CD14-positive monocyte (primary cell): ENCODE results near the gene GRWD1. TPM values are rescaled to one million over a fixed set of nuclear protein-coding genes. Genes with fewer than 3 reads are reported as not detected.

Source experiments
- DNase-seq, 3 donors: peaks; one replicate each; pipeline ENCODE4 v3.0.0-alpha.2; 2011 to 2022
- H2AFZ ChIP-seq: 2 replicates; pipeline ENCODE4 v1.6.0; 2012; ENCODE audit warnings: mild to moderate bottlenecking, low read depth, low read length, inconsistent platforms; ENCODE audit not compliant: insufficient read depth, poor library complexity, severe bottlenecking
- H3K27ac ChIP-seq, 2 donors: 1 replicate in 1 of 2; 2 replicates in 1 of 2; pipeline ENCODE4 v1.5.1; 2012 to 2013; ENCODE audit warnings: low read length in 2 of 2, control low read depth in 1 of 2, inconsistent platforms in 1 of 2, low read depth in 1 of 2, mild to moderate bottlenecking in 1 of 2
- H3K27me3 ChIP-seq, 2 donors: one replicate each; pipeline versions ENCODE4 v1.6.0 to v1.6.1; 2011 to 2013; ENCODE audit warnings: low read length in 2 of 2; ENCODE audit not compliant: control insufficient read depth in 2 of 2, insufficient read depth in 2 of 2
- H3K36me3 ChIP-seq, 2 donors: replicated peaks in 1 of 2; 1 replicate in 1 of 2; 2 replicates in 1 of 2; pipeline versions ENCODE4 v1.5.1 to v1.6.1; 2012 to 2013; ENCODE audit warnings: low read length in 2 of 2, control low read depth in 1 of 2, inconsistent platforms in 1 of 2, mild to moderate bottlenecking in 1 of 2; ENCODE audit not compliant: insufficient read depth in 2 of 2, control insufficient read depth in 1 of 2
- H3K4me1 ChIP-seq, 2 donors: 1 replicate in 1 of 2; 2 replicates in 1 of 2; pipeline versions ENCODE4 v1.5.1 to v1.6.1; 2012 to 2013; ENCODE audit warnings: low read length in 2 of 2, control low read depth in 1 of 2, inconsistent platforms in 1 of 2, mild to moderate bottlenecking in 1 of 2, moderate library complexity in 1 of 2; ENCODE audit not compliant: insufficient read depth in 2 of 2, control insufficient read depth in 1 of 2
- H3K4me2 ChIP-seq: replicated peaks from 2 replicates; pipeline ENCODE3; 2012; ENCODE audit warnings: low read length, moderate library complexity, mild to moderate bottlenecking; ENCODE audit not compliant: poor library complexity, severe bottlenecking; ENCODE audit errors: extremely low read depth
- H3K4me3 ChIP-seq, 3 experiments: fragments of 200-600 bp in 1 of 3; sonication (generic) in 1 of 3; replicated peaks in 1 of 3; 1 replicate in 2 of 3; 2 replicates in 1 of 3; pipeline ENCODE4 v1.5.1; 2011 to 2013; ENCODE audit warnings: low read length in 3 of 3, mild to moderate bottlenecking in 3 of 3, control low read depth in 2 of 3, low read depth in 2 of 3, inconsistent platforms in 1 of 3, moderate library complexity in 1 of 3
- H3K79me2 ChIP-seq: 2 replicates; pipeline ENCODE4 v1.6.0; 2012; ENCODE audit warnings: mild to moderate bottlenecking, control low read depth, inconsistent platforms, low read length, moderate library complexity; ENCODE audit not compliant: insufficient read depth
- H3K9ac ChIP-seq: 2 replicates; pipeline ENCODE4 v1.6.0; 2017; ENCODE audit warnings: low read length, mild to moderate bottlenecking; ENCODE audit not compliant: insufficient read depth, poor library complexity, severe bottlenecking
- H3K9me3 ChIP-seq, 2 donors: replicated peaks in 1 of 2; 1 replicate in 1 of 2; 2 replicates in 1 of 2; pipeline versions ENCODE4 v1.5.1 to v1.6.1; 2012 to 2013; ENCODE audit warnings: low read length in 2 of 2, control low read depth in 1 of 2; ENCODE audit not compliant: control insufficient read depth in 1 of 2, insufficient read depth in 1 of 2
- H4K20me1 ChIP-seq: 2 replicates; pipeline ENCODE4 v1.6.0; 2012; ENCODE audit warnings: mild to moderate bottlenecking, low read length, control low read depth, moderate library complexity; ENCODE audit not compliant: insufficient read depth
- H3K27ac Mint-ChIP-seq, 7 donors: one replicate each; pipeline ENCODE4 v1.8.0; 2020; ENCODE audit warnings: mild to moderate bottlenecking in 7 of 7, mixed read lengths in 7 of 7, moderate library complexity in 6 of 7, inconsistent platforms in 2 of 7
- H3K27me3 Mint-ChIP-seq, 3 donors: one replicate each; pipeline ENCODE4 v1.8.0; 2021 to 2022; ENCODE audit warnings: low read depth in 3 of 3, mild to moderate bottlenecking in 3 of 3, mixed read lengths in 3 of 3, moderate library complexity in 3 of 3, inconsistent platforms in 1 of 3
- H3K36me3 Mint-ChIP-seq, 2 donors: one replicate each; pipeline ENCODE4 v1.8.0; 2020; ENCODE audit warnings: mixed read lengths in 2 of 2, inconsistent platforms in 1 of 2, mild to moderate bottlenecking in 1 of 2
- H3K4me1 Mint-ChIP-seq: one replicate; pipeline ENCODE4 v1.8.0; 2020; ENCODE audit warnings: mild to moderate bottlenecking, mixed read lengths
- H3K4me3 Mint-ChIP-seq, 2 donors: one replicate each; pipeline ENCODE4 v1.8.0; 2020; ENCODE audit warnings: mild to moderate bottlenecking in 2 of 2, mixed read lengths in 2 of 2, moderate library complexity in 1 of 2
- H3K9me3 Mint-ChIP-seq, 7 donors: one replicate each; pipeline ENCODE4 v1.8.0; 2020 to 2022; ENCODE audit warnings: mixed read lengths in 7 of 7, mild to moderate bottlenecking in 6 of 7, moderate library complexity in 6 of 7, inconsistent platforms in 2 of 7
- WGBS: methylation state at CpG from one replicate; pipeline ENCODE4 v1.1.5; 2013; ENCODE audit warnings: missing lambda C conversion rate; ENCODE audit not compliant: insufficient coverage; 5-methylcytosine and 5-hydroxymethylcytosine counted together
- intact Hi-C, 2 donors: fragments of 100-400 bp; cut with micrococcal nuclease; formaldehyde crosslinking; loops; one replicate each; pipeline versions ENCODE4 v1.15.0 to v1.15.1; 2023
- polyA plus RNA-seq, 3 donors: library from polyadenylated mRNA; depleted of rRNA in 1 of 3; unstranded in 2 of 3; stranded (reverse) in 1 of 3; fragments of 300-500 nt in 2 of 3; fragments of >200 nt in 1 of 3; fragmentation: Illumina TruSeq in 2 of 3; gene quantifications; 1 replicate in 2 of 3; 2 replicates in 1 of 3; pipeline ENCODE4 v1.2.3, GENCODE V29; 2012 to 2021
- TF ChIP-seq, protein P1 (sequence below): fragments of 200-600 bp; IDR thresholded peaks from one replicate; pipeline ENCODE4 v1.8.0; 2022; ENCODE audit warnings: antibody characterized with exemption, mild to moderate bottlenecking

Gene GRWD1
- polyA plus RNA-seq, 3 donors, result 3.7 to 13.9 (median 10.0) TPM

DNA sequence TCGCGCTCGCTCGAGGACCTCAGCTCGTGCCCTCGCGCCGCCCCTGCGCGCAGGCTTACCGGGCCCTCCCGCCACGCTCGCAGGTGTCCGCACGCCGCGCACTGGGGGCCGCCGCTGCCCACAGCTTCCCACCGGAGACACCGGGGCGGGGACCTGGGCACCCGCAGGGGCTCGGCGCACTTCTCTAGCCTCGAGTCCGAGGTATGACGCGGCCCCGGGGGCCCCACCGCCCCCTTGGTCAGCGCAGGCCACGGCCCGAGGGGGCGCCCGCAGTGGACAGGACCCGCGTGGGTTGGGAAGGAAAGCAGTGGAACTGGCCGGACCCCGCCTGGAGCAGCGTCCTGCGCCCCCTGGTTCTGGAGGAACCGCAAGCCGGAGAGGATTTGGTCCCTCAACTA lies 2.1 kb upstream of the GRWD1 start:
- peaks cover 10 to 16% of the 10 kb centered on the region in 2 donors for H3K36me3 ChIP-seq
- peaks cover 23% of the 10 kb centered on the region for H3K4me1 Mint-ChIP-seq
- 3% methylated on average over 44 of the region's 45 CpGs for WGBS
- H3K4me1 ChIP-seq, result peaks cover 25 to 32% of the 10 kb centered on the region in 2 donors
- H3K27ac ChIP-seq, result no peak overlapping the region
- no peak overlapping the region for H3K9ac ChIP-seq
- peak overlapping the region; percentile 29 for H3K4me2 ChIP-seq
- no peak overlapping the region for H3K4me3 ChIP-seq
- peaks cover 28 to 31% of the 10 kb centered on the region in 2 donors for H3K27me3 ChIP-seq
- peaks cover 6% of the 10 kb centered on the region for H3K79me2 ChIP-seq
- H3K27me3 Mint-ChIP-seq, result peaks cover 30 to 39% (median 36%) of the 10 kb centered on the region in 3 donors
- peaks cover 0 to 20% of the 10 kb centered on the region in 2 donors for H3K9me3 ChIP-seq
- peak overlapping the region; percentile 29 for H2AFZ ChIP-seq
- intact Hi-C loops, result loop anchor here in 1 of 2 donors (10.0 kb wide), 1 partner anchor 49 kb away; the partner anchor contains the start of genes GRIN2D and KDELR1
- no peaks in the 10 kb centered on the region for H4K20me1 ChIP-seq
- no peak for DNase-seq
- H3K27ac Mint-ChIP-seq, result no peak overlapping the region
- H3K9me3 Mint-ChIP-seq, result peaks cover 0 to 17% (median 13%) of the 10 kb centered on the region in 7 donors
- H3K36me3 Mint-ChIP-seq, result peaks cover 32 to 33% of the 10 kb centered on the region in 2 donors
- TF ChIP-seq, protein P1, sequence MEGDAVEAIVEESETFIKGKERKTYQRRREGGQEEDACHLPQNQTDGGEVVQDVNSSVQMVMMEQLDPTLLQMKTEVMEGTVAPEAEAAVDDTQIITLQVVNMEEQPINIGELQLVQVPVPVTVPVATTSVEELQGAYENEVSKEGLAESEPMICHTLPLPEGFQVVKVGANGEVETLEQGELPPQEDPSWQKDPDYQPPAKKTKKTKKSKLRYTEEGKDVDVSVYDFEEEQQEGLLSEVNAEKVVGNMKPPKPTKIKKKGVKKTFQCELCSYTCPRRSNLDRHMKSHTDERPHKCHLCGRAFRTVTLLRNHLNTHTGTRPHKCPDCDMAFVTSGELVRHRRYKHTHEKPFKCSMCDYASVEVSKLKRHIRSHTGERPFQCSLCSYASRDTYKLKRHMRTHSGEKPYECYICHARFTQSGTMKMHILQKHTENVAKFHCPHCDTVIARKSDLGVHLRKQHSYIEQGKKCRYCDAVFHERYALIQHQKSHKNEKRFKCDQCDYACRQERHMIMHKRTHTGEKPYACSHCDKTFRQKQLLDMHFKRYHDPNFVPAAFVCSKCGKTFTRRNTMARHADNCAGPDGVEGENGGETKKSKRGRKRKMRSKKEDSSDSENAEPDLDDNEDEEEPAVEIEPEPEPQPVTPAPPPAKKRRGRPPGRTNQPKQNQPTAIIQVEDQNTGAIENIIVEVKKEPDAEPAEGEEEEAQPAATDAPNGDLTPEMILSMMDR, result no peak
- no peak overlapping the region for H3K4me3 Mint-ChIP-seq

- peaks cover 28 to 31% of the 10 kb centered on the region in 2 donors for H3K27me3 ChIP-seq
- intact Hi-C loops, result loop anchor here in 1 of 2 donors (10.0 kb wide), 1 partner anchor 50 kb away; the partner anchor contains the start of genes GRIN2D and KDELR1
- H3K4me1 ChIP-seq, result peaks cover 25 to 32% of the 10 kb centered on the region in 2 donors
- no peaks in the 10 kb centered on the region for H4K20me1 ChIP-seq
- peak overlapping the region; percentile 93 for H3K4me2 ChIP-seq
- H3K36me3 ChIP-seq, result peaks cover 14 to 22% of the 10 kb centered on the region in 2 donors
- no peak overlapping the region for H3K27ac ChIP-seq
- TF ChIP-seq, protein P1, result no peak
- H3K9ac ChIP-seq, result no peak overlapping the region
- H3K27ac Mint-ChIP-seq, result peak overlapping the region in 3 of 7 donors; percentile 48 to 77 (median 66)
- peaks cover 0 to 20% of the 10 kb centered on the region in 2 donors for H3K9me3 ChIP-seq
- H3K9me3 Mint-ChIP-seq, result peaks cover 0 to 17% (median 13%) of the 10 kb centered on the region in 7 donors
- H3K4me3 Mint-ChIP-seq, result peak overlapping the region; percentile 62 to 92
- H3K36me3 Mint-ChIP-seq, result peaks cover 37 to 39% of the 10 kb centered on the region in 2 donors
- peaks cover 23% of the 10 kb centered on the region for H3K4me1 Mint-ChIP-seq
- H3K4me3 ChIP-seq, result peak overlapping the region in 1 of 3 experiments; percentile 99
- H3K79me2 ChIP-seq, result peaks cover 6% of the 10 kb centered on the region
- peaks cover 30 to 39% (median 36%) of the 10 kb centered on the region in 3 donors for H3K27me3 Mint-ChIP-seq
- 13% methylated on average over 30 of the region's 38 CpGs for WGBS
- peak overlapping the region; percentile 100 for H2AFZ ChIP-seq
- no peak for DNase-seq
Measured at GRCh38 chr19:48444129-48444935, 1.5 kb upstream of the GRWD1 start.
